HEK293T (cell line): Measurements from ENCODE around the gene ARMH4.

Source experiments
- ARNT ChIP-seq: fragments of 450-650 bp; IDR thresholded peaks from 2 replicates; pipeline ENCODE4 v1.6.1; 2017; ENCODE audit warnings: mild to moderate bottlenecking
- ELF4 ChIP-seq: fragments of 450-650 bp; IDR thresholded peaks from 2 replicates; pipeline ENCODE4 v1.6.1; 2017; ENCODE audit warnings: antibody characterized with exemption
- FOXK2 ChIP-seq: fragments of 450-650 bp; IDR thresholded peaks from 2 replicates; pipeline ENCODE4 v1.6.1; 2016; ENCODE audit warnings: mild to moderate bottlenecking
- FOXM1 ChIP-seq: fragments of 450-650 bp; IDR thresholded peaks from 2 replicates; pipeline ENCODE4 v1.6.1; 2017; ENCODE audit warnings: mild to moderate bottlenecking, borderline replicate concordance
- PKNOX1 ChIP-seq: fragments of 450-650 bp; IDR thresholded peaks from 2 replicates; pipeline ENCODE4 v1.6.1; 2016
- SP1 ChIP-seq: fragments of 450-650 bp; IDR thresholded peaks from 2 replicates; pipeline ENCODE4 v1.6.1; 2017
- SUZ12 ChIP-seq: fragments of 450-650 bp; IDR thresholded peaks from 2 replicates; pipeline ENCODE4 v1.6.1; 2016; ENCODE audit warnings: mild to moderate bottlenecking

- TF ChIP-seq ELF4 (no peak), SUZ12 (no peak), PKNOX1 (no peak), FOXK2 (no peak), FOXM1 (no peak), SP1 (no peak), ARNT (no peak)
These were observed 85.9 kb downstream of the ARMH4 start for GRCh38 chr14:58066115-58066514.
